CD14-positive monocyte (primary cell): Measurements from ENCODE around the gene PDHA1. TPM values are rescaled to one million over a fixed set of nuclear protein-coding genes. Genes with fewer than 3 reads are reported as not detected.

Experiments
- DNase-seq, 3 donors: peaks; one replicate each; pipeline ENCODE4 v3.0.0-alpha.2; 2011 to 2022
- H2AFZ ChIP-seq: 2 replicates; pipeline ENCODE4 v1.6.0; 2012; ENCODE audit warnings: mild to moderate bottlenecking, low read depth, low read length, inconsistent platforms; ENCODE audit not compliant: insufficient read depth, poor library complexity, severe bottlenecking
- H3K27ac ChIP-seq, 2 donors: 1 replicate in 1 of 2; 2 replicates in 1 of 2; pipeline ENCODE4 v1.5.1; 2012 to 2013; ENCODE audit warnings: low read length in 2 of 2, control low read depth in 1 of 2, inconsistent platforms in 1 of 2, low read depth in 1 of 2, mild to moderate bottlenecking in 1 of 2
- H3K27me3 ChIP-seq, 2 donors: one replicate each; pipeline versions ENCODE4 v1.6.0 to v1.6.1; 2011 to 2013; ENCODE audit warnings: low read length in 2 of 2; ENCODE audit not compliant: control insufficient read depth in 2 of 2, insufficient read depth in 2 of 2
- H3K36me3 ChIP-seq, 2 donors: replicated peaks in 1 of 2; 1 replicate in 1 of 2; 2 replicates in 1 of 2; pipeline versions ENCODE4 v1.5.1 to v1.6.1; 2012 to 2013; ENCODE audit warnings: low read length in 2 of 2, control low read depth in 1 of 2, inconsistent platforms in 1 of 2, mild to moderate bottlenecking in 1 of 2; ENCODE audit not compliant: insufficient read depth in 2 of 2, control insufficient read depth in 1 of 2
- H3K4me1 ChIP-seq, 2 donors: 1 replicate in 1 of 2; 2 replicates in 1 of 2; pipeline versions ENCODE4 v1.5.1 to v1.6.1; 2012 to 2013; ENCODE audit warnings: low read length in 2 of 2, control low read depth in 1 of 2, inconsistent platforms in 1 of 2, mild to moderate bottlenecking in 1 of 2, moderate library complexity in 1 of 2; ENCODE audit not compliant: insufficient read depth in 2 of 2, control insufficient read depth in 1 of 2
- H3K4me2 ChIP-seq: replicated peaks from 2 replicates; pipeline ENCODE3; 2012; ENCODE audit warnings: low read length, moderate library complexity, mild to moderate bottlenecking; ENCODE audit not compliant: poor library complexity, severe bottlenecking; ENCODE audit errors: extremely low read depth
- H3K4me3 ChIP-seq, 3 experiments: fragments of 200-600 bp in 1 of 3; sonication (generic) in 1 of 3; replicated peaks in 1 of 3; 1 replicate in 2 of 3; 2 replicates in 1 of 3; pipeline ENCODE4 v1.5.1; 2011 to 2013; ENCODE audit warnings: low read length in 3 of 3, mild to moderate bottlenecking in 3 of 3, control low read depth in 2 of 3, low read depth in 2 of 3, inconsistent platforms in 1 of 3, moderate library complexity in 1 of 3
- H3K79me2 ChIP-seq: 2 replicates; pipeline ENCODE4 v1.6.0; 2012; ENCODE audit warnings: mild to moderate bottlenecking, control low read depth, inconsistent platforms, low read length, moderate library complexity; ENCODE audit not compliant: insufficient read depth
- H3K9ac ChIP-seq: 2 replicates; pipeline ENCODE4 v1.6.0; 2017; ENCODE audit warnings: low read length, mild to moderate bottlenecking; ENCODE audit not compliant: insufficient read depth, poor library complexity, severe bottlenecking
- H3K9me3 ChIP-seq, 2 donors: replicated peaks in 1 of 2; 1 replicate in 1 of 2; 2 replicates in 1 of 2; pipeline versions ENCODE4 v1.5.1 to v1.6.1; 2012 to 2013; ENCODE audit warnings: low read length in 2 of 2, control low read depth in 1 of 2; ENCODE audit not compliant: control insufficient read depth in 1 of 2, insufficient read depth in 1 of 2
- H4K20me1 ChIP-seq: 2 replicates; pipeline ENCODE4 v1.6.0; 2012; ENCODE audit warnings: mild to moderate bottlenecking, low read length, control low read depth, moderate library complexity; ENCODE audit not compliant: insufficient read depth
- H3K27ac Mint-ChIP-seq, 7 donors: one replicate each; pipeline ENCODE4 v1.8.0; 2020; ENCODE audit warnings: mild to moderate bottlenecking in 7 of 7, mixed read lengths in 7 of 7, moderate library complexity in 6 of 7, inconsistent platforms in 2 of 7
- H3K27me3 Mint-ChIP-seq, 3 donors: one replicate each; pipeline ENCODE4 v1.8.0; 2021 to 2022; ENCODE audit warnings: low read depth in 3 of 3, mild to moderate bottlenecking in 3 of 3, mixed read lengths in 3 of 3, moderate library complexity in 3 of 3, inconsistent platforms in 1 of 3
- H3K36me3 Mint-ChIP-seq, 2 donors: one replicate each; pipeline ENCODE4 v1.8.0; 2020; ENCODE audit warnings: mixed read lengths in 2 of 2, inconsistent platforms in 1 of 2, mild to moderate bottlenecking in 1 of 2
- H3K4me1 Mint-ChIP-seq: one replicate; pipeline ENCODE4 v1.8.0; 2020; ENCODE audit warnings: mild to moderate bottlenecking, mixed read lengths
- H3K4me3 Mint-ChIP-seq, 2 donors: one replicate each; pipeline ENCODE4 v1.8.0; 2020; ENCODE audit warnings: mild to moderate bottlenecking in 2 of 2, mixed read lengths in 2 of 2, moderate library complexity in 1 of 2
- H3K9me3 Mint-ChIP-seq, 7 donors: one replicate each; pipeline ENCODE4 v1.8.0; 2020 to 2022; ENCODE audit warnings: mixed read lengths in 7 of 7, mild to moderate bottlenecking in 6 of 7, moderate library complexity in 6 of 7, inconsistent platforms in 2 of 7
- WGBS: methylation state at CpG from one replicate; pipeline ENCODE4 v1.1.5; 2013; ENCODE audit warnings: missing lambda C conversion rate; ENCODE audit not compliant: insufficient coverage; 5-methylcytosine and 5-hydroxymethylcytosine counted together
- intact Hi-C, 2 donors: fragments of 100-400 bp; cut with micrococcal nuclease; formaldehyde crosslinking; loops; one replicate each; pipeline versions ENCODE4 v1.15.0 to v1.15.1; 2023
- polyA plus RNA-seq, 3 donors: library from polyadenylated mRNA; depleted of rRNA in 1 of 3; unstranded in 2 of 3; stranded (reverse) in 1 of 3; fragments of 300-500 nt in 2 of 3; fragments of >200 nt in 1 of 3; fragmentation: Illumina TruSeq in 2 of 3; gene quantifications; 1 replicate in 2 of 3; 2 replicates in 1 of 3; pipeline ENCODE4 v1.2.3, GENCODE V29; 2012 to 2021
- TF ChIP-seq, protein P1 (sequence below): fragments of 200-600 bp; IDR thresholded peaks from one replicate; pipeline ENCODE4 v1.8.0; 2022; ENCODE audit warnings: antibody characterized with exemption, mild to moderate bottlenecking

The PDHA1 gene
- polyA plus RNA-seq, 3 donors: 56.0 to 76.3 (median 74.8) TPM

DNA sequence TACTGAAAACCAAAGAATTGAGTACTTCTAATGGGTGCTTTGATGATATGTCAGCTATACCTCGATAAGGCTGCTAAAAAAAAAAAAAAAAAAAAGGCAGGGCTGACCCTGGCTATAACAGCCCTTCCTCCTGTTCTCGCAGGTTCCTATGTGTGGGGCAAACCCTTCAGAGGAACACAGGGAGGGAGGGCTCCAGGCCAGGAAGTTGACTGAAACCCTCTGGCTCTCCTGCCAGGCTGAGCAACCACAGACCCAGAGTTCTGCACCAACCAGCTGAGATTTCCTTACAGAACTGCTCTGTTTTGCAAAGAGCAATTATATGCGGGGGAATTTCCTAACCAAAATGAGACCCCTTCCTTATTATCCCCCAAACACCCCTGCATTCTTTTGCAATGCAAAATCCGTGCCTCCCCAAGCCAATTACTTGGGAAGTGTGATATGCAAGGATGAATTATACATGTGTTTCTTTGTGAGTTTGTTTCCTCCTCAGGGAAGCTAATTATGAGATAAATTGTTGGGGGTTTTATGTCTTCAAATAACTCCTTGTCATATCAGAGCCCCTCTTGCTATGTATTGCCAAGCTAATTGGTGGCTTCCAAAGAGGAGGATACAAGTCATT is 45.6 kb downstream of the PDHA1 start:
- Histone ChIP-seq H3K9ac (no peak overlapping the region), H3K9me3 (peaks cover 0 to 3% of the 10 kb centered on the region in 2 donors), H3K27ac (no peak overlapping the region), H3K4me2 (no peak overlapping the region), H4K20me1 (no peaks in the 10 kb centered on the region), H3K36me3 (no peaks in the 10 kb centered on the region), H3K4me3 (no peak overlapping the region), H3K27me3 (no peaks in the 10 kb centered on the region), H3K79me2 (no peaks in the 10 kb centered on the region), H3K4me1 (no peaks in the 10 kb centered on the region), H2AFZ (no peak overlapping the region)
- Mint-ChIP-seq H3K9me3 (peaks cover 0 to 8% (median 0%) of the 10 kb centered on the region in 7 donors), H3K4me1 (no peaks in the 10 kb centered on the region), H3K4me3 (no peak overlapping the region), H3K27me3 (peaks cover 0 to 5% (median 1%) of the 10 kb centered on the region in 3 donors), H3K27ac (no peak overlapping the region), H3K36me3 (no peaks in the 10 kb centered on the region)
- TF ChIP-seq, protein P1, sequence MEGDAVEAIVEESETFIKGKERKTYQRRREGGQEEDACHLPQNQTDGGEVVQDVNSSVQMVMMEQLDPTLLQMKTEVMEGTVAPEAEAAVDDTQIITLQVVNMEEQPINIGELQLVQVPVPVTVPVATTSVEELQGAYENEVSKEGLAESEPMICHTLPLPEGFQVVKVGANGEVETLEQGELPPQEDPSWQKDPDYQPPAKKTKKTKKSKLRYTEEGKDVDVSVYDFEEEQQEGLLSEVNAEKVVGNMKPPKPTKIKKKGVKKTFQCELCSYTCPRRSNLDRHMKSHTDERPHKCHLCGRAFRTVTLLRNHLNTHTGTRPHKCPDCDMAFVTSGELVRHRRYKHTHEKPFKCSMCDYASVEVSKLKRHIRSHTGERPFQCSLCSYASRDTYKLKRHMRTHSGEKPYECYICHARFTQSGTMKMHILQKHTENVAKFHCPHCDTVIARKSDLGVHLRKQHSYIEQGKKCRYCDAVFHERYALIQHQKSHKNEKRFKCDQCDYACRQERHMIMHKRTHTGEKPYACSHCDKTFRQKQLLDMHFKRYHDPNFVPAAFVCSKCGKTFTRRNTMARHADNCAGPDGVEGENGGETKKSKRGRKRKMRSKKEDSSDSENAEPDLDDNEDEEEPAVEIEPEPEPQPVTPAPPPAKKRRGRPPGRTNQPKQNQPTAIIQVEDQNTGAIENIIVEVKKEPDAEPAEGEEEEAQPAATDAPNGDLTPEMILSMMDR: no peak
- WGBS: no CpG with 5 or more reads among the region's 4 CpGs
- no peak for DNase-seq
- intact Hi-C loops: no loop called here

DNA sequence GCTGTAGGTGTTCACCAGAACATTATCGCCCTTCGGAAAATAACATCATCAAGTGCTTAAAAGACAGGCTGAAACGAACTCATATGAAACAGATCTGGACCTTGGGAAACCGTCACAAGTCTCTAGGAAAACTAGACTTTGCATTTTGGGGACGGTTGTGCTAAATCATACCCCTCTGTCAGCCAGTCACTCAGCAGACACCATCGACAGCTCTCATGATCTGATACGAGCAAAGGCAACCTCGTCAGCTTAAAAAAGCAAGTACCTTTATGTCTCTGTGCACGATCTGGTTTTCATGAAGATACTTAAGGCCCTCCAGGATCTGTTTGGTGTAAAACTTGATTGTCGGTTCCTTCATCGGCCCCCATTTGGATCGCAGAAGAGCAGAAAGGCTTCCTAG is 48.4 kb downstream of the PDHA1 start:
- no peak overlapping the region for H3K4me3 Mint-ChIP-seq

More for the DNA sequence above, 48.4 kb downstream of the PDHA1 start:
- Mint-ChIP-seq H3K27ac (no peak overlapping the region), H3K36me3 (no peaks in the 10 kb centered on the region), H3K4me1 (no peaks in the 10 kb centered on the region), H3K9me3 (peaks cover 0 to 5% (median 0%) of the 10 kb centered on the region in 7 donors), H3K27me3 (peaks cover 0 to 8% (median 2%) of the 10 kb centered on the region in 3 donors)
- no peaks in the 10 kb centered on the region for H3K4me1 ChIP-seq
- H2AFZ ChIP-seq: no peak overlapping the region
- intact Hi-C loops: no loop called here
- H3K9ac ChIP-seq: no peak overlapping the region
- no peaks in the 10 kb centered on the region for H4K20me1 ChIP-seq
- DNase-seq: no peak
- no peak overlapping the region for H3K27ac ChIP-seq
- no peaks in the 10 kb centered on the region for H3K36me3 ChIP-seq
- H3K4me2 ChIP-seq: no peak overlapping the region
- H3K27me3 ChIP-seq: no peaks in the 10 kb centered on the region
- H3K79me2 ChIP-seq: no peaks in the 10 kb centered on the region
- H3K4me3 ChIP-seq: no peak overlapping the region
- TF ChIP-seq, protein P1: no peak
- no peaks in the 10 kb centered on the region for H3K9me3 ChIP-seq
- 88% methylated on average over 5 of the region's 12 CpGs for WGBS
